ENCODE data around the gene CYBB.
"Not testable (repeated sequence)": the region's sequence is repeated elsewhere in the genome, so short reads cannot be mapped to it uniquely, and the experiment has no call there.

Gene CYBB

GRCh38 chrX:37779857-37780256 is at the start of gene CYBB:
CYBB (plus strand) TSS chrX:37780059; CDS start chrX:37780078, 19 bp downstream.
- no peak for DNase-seq (ENCODE audit: low read depth in 2 of 2)

DNA sequence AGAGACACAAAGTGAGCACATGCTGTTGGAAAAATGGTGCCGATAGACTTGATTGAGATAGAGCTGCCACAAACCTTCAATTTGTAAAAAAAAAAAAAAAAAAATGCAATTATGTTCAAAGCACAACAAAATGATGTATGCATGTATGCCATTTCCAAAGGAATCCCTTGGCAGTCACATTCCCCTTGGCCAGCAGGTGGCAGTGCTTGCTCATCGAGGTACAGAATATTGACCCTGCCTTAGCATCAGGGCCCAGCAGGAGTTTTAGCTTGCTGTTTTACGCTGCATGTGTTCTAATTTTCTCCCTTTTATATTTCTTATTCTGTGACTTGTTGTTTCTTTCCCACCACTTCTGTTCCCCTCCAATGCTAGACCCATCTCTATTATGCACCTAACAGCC is 34.5 kb upstream of the CYBB start:
- DNase-seq (ENCODE audit: low read depth in 2 of 2): peak; percentile 32 to 44

DNA sequence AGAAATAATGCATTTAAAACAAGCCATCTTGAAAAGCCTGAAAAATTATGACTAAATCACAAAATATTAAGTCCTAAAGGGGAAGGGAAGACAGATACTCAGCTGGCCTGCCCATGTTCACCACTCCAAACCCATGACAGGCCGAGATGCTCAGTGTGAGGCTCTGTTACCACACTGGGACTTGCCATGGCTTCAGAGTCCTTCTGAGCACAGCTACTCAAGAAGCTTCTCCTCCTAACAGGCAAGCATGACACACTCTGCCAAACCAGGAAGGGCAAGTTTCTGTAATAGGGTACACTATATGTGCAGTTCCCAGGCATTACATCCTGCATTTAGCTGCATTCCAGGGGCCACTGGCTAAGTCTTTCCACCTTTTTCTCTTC is 34.0 kb upstream of the CYBB start:
- DNase-seq (ENCODE audit: low read depth in 2 of 2): no peak

GRCh38 chrX:37746218-37746941 is 33.5 kb upstream of the CYBB start:
- peak in 1 of 2 donors; percentile 3 for DNase-seq (ENCODE audit: low read depth in 2 of 2)

GRCh38 chrX:37746951-37747350 is 32.9 kb upstream of the CYBB start:
- no peak for DNase-seq (ENCODE audit: low read depth in 2 of 2)

DNA sequence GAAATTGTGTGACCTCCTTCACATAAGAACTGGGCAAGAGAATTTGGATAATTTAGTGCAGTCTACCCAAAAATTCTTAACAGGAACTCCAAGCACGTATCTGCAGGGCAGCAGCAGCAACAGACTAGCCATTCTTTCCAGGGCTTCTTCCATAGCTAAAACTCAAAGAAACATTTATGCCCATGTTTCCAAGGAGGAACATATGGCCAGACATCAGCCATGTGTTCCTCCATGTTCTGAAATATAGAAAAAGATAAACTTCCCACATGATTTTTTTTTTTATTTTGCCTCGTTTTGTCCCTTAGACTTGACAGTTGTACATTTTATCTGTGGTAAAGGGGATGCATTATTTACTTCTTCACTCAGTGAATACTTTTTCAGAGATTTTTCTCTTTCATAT is 27.6 kb upstream of the CYBB start:
- no peak for DNase-seq (ENCODE audit: low read depth in 2 of 2)

- no peak for DNase-seq (ENCODE audit: low read depth in 2 of 2)
Measured at GRCh38 chrX:37752936-37753335, 26.9 kb upstream of the CYBB start.

GRCh38 chrX:37753384-37753783 is 26.5 kb upstream of the CYBB start:
- no peak for DNase-seq (ENCODE audit: low read depth in 2 of 2)

GRCh38 chrX:37754516-37754915 is 25.3 kb upstream of the CYBB start:
- no peak for DNase-seq (ENCODE audit: low read depth in 2 of 2)

- no peak for DNase-seq (ENCODE audit: low read depth in 2 of 2)
Measured at GRCh38 chrX:37755025-37755424, 24.8 kb upstream of the CYBB start.

- no peak for DNase-seq (ENCODE audit: low read depth in 2 of 2)
Measured at GRCh38 chrX:37757082-37757481, 22.8 kb upstream of the CYBB start.

- no peak for DNase-seq (ENCODE audit: low read depth in 2 of 2)
Measured at GRCh38 chrX:37759351-37759750, 20.5 kb upstream of the CYBB start.

- no peak for DNase-seq (ENCODE audit: low read depth in 2 of 2)
Measured at GRCh38 chrX:37759878-37760418, 19.9 kb upstream of the CYBB start.

GRCh38 chrX:37763400-37763799 is 16.5 kb upstream of the CYBB start:
- DNase-seq (ENCODE audit: low read depth in 2 of 2): no peak

DNA sequence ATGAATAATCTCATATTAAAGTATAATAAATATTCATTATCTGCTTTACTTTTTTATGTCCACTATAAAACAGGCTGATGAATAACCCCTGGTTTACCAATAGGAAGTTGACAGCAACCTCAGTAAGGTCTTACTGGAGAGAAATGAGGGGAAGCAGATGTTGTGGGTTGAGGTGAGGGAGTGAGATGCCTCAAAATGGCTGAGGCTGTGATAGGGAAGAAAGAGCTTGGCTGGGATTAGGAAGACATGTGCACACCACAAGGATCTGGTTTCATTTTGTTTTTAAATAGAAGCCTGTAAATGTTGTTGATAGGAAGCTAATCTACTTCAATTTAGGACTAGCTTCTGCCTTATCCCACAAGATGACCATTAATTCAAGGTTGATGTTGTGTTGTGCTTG is 14.4 kb upstream of the CYBB start:
- no peak for DNase-seq (ENCODE audit: low read depth in 2 of 2)

GRCh38 chrX:37767430-37767829 is 12.4 kb upstream of the CYBB start:
- DNase-seq (ENCODE audit: low read depth in 2 of 2): no peak

- not testable (repeated sequence) for DNase-seq (ENCODE audit: low read depth in 2 of 2)
Measured at GRCh38 chrX:37768866-37769265, 11.0 kb upstream of the CYBB start.

DNA sequence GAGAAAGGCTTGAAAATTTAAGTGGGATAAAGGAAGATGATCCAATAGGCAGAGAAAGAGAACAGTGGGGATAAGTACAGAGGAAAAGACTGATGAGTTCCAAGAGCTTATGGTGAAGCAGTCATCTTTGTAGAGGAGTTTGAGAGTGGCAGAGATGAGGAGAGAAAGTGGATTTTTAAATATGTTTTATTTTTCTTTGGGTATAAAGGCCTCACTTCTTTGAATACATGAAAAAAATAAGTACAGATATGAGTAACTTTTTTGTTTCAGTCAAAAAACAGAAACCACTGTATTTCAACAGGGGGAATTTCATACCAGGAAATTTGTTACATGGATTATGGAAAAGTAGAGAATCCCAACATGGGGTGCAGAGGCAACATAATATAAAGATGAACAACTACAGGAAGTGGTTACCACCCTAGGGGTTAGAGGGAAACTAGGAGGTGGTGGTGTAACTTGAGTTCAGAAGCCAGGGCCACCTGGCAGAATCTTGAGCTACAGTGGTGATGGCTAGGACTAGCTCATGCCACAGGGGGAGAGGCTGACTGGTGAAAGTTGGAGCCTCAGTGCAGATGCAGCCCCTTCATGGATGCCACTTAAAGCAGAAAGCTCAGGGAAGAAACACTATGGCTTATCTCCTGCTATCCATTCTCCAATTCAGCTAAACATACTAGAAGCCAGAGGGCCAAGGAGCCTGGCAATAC is 3.4 kb upstream of the CYBB start:
- DNase-seq (ENCODE audit: low read depth in 2 of 2): no peak

- no peak for DNase-seq (ENCODE audit: low read depth in 2 of 2)
Measured at GRCh38 chrX:37776987-37777325, 2.9 kb upstream of the CYBB start.

GRCh38 chrX:37781081-37781480 is 1.2 kb downstream of the CYBB start:
- DNase-seq (ENCODE audit: low read depth in 2 of 2): no peak

- no peak for DNase-seq (ENCODE audit: low read depth in 2 of 2)
Measured at GRCh38 chrX:37781814-37782213, 2.0 kb downstream of the CYBB start.

GRCh38 chrX:37782359-37782758 is 2.5 kb downstream of the CYBB start:
- no peak for DNase-seq (ENCODE audit: low read depth in 2 of 2)

GRCh38 chrX:37783305-37783704 is 3.4 kb downstream of the CYBB start:
- no peak for DNase-seq (ENCODE audit: low read depth in 2 of 2)
